Muscle of leg (tissue), 11 donors: Measurements from ENCODE around the gene BCL6. TPM values are rescaled to one million over a fixed set of nuclear protein-coding genes. Genes with fewer than 3 reads are reported as not detected.

Experiments used
- DNase-seq: peaks from one replicate; pipeline ENCODE4 v3.0.0; 2013
- H3K27ac ChIP-seq: one replicate; pipeline ENCODE4 v1.5.1; 2013; ENCODE audit warnings: mild to moderate bottlenecking, low read length, control low read depth
- H3K27me3 ChIP-seq: one replicate; pipeline ENCODE4 v1.6.1; 2013; ENCODE audit warnings: low read length; ENCODE audit not compliant: control insufficient read depth, insufficient read depth
- H3K36me3 ChIP-seq: one replicate; pipeline ENCODE4 v1.6.1; 2013; ENCODE audit warnings: low read length; ENCODE audit not compliant: control insufficient read depth, insufficient read depth
- H3K4me1 ChIP-seq: one replicate; pipeline ENCODE4 v1.6.1; 2013; ENCODE audit warnings: low read length; ENCODE audit not compliant: control insufficient read depth, insufficient read depth
- H3K4me3 ChIP-seq: one replicate; pipeline ENCODE4 v1.5.1; 2013; ENCODE audit warnings: low read length, control low read depth
- H3K9me3 ChIP-seq: replicated peaks from 2 replicates; pipeline ENCODE4 v1.6.1; 2013; ENCODE audit warnings: low read depth, low read length; ENCODE audit not compliant: control insufficient read depth
- WGBS: methylation state at CpG from one replicate; pipeline ENCODE4 v1.1.5; 2013; ENCODE audit warnings: missing lambda C conversion rate; ENCODE audit not compliant: insufficient coverage; 5-methylcytosine and 5-hydroxymethylcytosine counted together
- polyA plus RNA-seq, 8 donors: library from polyadenylated mRNA; unstranded; fragments of 120-200 nt; gene quantifications; one replicate each; pipeline versions ENCODE4 v1.2.1 to v1.2.3, GENCODE V29; 2013; ENCODE audit warnings: inconsistent platforms in 1 of 8, low replicate concordance in 1 of 8; ENCODE audit not compliant: insufficient read length in 8 of 8, insufficient read depth in 1 of 8
- total RNA-seq: library from RNA; stranded (reverse); fragments of 120-200 nt; gene quantifications from one replicate; pipeline ENCODE4 v1.2.4, GENCODE V29; 2013

BCL6 gene
- total and polyA plus RNA-seq, 9 donors: 12.1 to 23.8 (median 19.0) TPM

DNA sequence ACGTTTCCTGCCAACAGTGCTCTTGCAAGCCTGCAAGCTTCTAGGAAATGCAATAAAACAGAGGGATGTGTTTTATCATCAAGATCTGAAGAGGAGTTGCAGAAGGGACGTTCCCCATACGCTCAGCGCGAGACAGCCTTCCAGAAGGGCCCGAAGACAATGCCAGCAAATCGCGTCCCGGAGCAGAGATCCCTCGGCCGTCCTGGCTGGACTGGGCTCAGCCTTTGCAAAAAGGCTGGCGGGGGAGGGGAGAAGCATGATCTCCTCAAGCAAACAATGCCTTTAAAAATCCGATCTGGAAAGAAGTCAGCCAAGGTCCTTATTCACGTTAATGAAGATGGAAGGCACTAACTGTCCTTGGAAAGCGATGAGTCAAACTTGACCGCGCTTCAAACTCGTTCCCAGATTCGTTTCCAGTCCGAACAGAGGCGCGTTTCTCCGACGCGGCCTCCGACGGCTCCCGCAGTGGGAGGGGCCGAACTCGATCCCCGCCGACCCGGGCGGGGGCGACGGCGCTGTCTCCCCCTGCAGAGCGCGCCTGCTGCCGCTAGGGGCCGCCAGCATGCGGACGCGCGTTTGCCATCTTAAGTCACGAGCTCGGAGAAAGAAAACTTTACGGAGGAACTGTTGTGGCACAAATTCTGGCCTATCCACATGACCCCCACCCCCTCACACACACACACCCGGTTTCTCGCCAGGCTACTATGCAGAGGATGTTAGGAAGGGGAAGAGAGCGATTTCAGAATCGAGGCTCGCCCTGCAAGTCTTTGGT lies 5.5 kb downstream of the BCL6 start:
- Histone ChIP-seq H3K4me3 (peak overlapping the region; percentile 66), H3K36me3 (no peaks in the 10 kb centered on the region), H3K9me3 (no peaks in the 10 kb centered on the region), H3K27me3 (peaks cover 16% of the 10 kb centered on the region), H3K4me1 (peaks cover 54% of the 10 kb centered on the region), H3K27ac (peak overlapping the region; percentile 97)
- peak; percentile 97 for DNase-seq
- under 1% methylated on average over 41 of the region's 53 CpGs for WGBS

DNA sequence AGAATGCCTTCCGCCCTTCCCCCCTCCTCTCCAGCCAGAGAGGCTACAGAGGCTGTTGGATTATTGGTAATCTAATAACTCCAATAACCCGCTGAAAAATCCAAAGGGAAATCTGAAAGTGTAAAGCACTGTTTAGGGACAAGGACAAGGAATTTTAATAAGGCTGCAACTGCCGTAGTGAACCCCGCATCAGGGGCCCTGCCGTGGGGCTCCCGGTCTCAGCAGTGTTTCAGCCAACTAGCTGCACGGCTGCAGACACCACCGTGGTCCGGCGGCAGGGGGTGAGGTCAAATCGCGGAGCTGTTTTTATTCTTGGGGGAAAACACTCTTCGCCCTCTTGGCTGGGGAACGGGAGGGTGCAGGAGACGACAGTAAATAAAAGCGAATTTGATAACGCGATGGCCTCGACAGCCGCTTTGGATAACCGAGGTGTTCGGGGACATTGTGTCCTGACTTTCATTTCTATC lies 6.1 kb downstream of the BCL6 start:
- Histone ChIP-seq H3K9me3 (no peaks in the 10 kb centered on the region), H3K27me3 (peaks cover 16% of the 10 kb centered on the region), H3K4me3 (peak overlapping the region; percentile 66), H3K27ac (peak overlapping the region; percentile 97), H3K4me1 (peaks cover 54% of the 10 kb centered on the region), H3K36me3 (no peaks in the 10 kb centered on the region)
- 2% methylated on average over 13 of the region's 22 CpGs for WGBS
- DNase-seq: no peak

DNA sequence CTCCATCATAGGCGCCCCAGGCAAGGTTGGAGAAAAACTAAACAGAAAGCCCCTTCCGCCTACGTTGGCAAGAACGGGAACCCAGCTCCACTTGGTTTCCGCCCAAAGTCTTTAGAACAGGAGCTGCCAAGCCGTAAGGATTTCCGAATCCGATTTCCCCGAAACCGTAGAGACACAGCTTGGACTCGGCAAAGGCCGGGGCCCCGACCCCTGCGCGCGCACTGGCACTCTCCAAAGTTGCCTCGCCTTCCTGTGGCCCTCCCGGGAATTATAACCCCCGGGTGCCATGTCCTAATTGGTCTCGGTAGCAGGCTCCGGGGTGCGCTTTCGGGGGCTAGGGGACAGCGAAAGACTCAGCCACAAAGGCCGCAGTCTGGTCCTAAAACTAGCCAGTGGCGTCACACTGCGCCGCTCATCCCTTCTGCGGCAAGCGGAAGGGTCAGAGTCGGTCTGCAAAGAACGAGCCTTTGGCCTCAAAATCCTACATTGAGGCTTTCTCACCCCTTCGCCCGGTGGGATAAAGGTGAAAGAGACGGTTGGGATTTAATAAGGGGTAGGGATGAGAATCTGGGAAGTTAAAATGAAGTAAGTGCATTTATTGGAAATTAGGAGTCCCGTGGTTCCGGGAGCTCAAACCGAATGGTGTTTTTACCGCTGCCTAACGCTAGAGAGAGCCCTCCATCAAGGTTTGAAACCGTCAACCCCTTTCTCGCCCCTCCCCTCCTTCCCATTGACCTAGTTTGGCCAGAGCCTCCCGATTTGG lies 6.8 kb downstream of the BCL6 start:
- Histone ChIP-seq H3K27me3 (peaks cover 11% of the 10 kb centered on the region), H3K27ac (peak overlapping the region; percentile 97), H3K4me3 (peak overlapping the region; percentile 66), H3K36me3 (peaks cover 2% of the 10 kb centered on the region), H3K4me1 (peaks cover 54% of the 10 kb centered on the region), H3K9me3 (no peaks in the 10 kb centered on the region)
- DNase-seq: peak; percentile 99
- WGBS: 0% methylated on average over 28 of the region's 43 CpGs

GRCh38 chr3:187738071-187738330 lies 7.3 kb downstream of the BCL6 start:
- H3K4me1 ChIP-seq: peaks cover 53% of the 10 kb centered on the region
- no peak for DNase-seq
- peak overlapping the region; percentile 66 for H3K4me3 ChIP-seq
- H3K36me3 ChIP-seq: peaks cover 7% of the 10 kb centered on the region
- peaks cover 11% of the 10 kb centered on the region for H3K27me3 ChIP-seq
- WGBS: 4% methylated on average over 5 of the region's 7 CpGs
- H3K27ac ChIP-seq: peak overlapping the region; percentile 97
- H3K9me3 ChIP-seq: no peaks in the 10 kb centered on the region

DNA sequence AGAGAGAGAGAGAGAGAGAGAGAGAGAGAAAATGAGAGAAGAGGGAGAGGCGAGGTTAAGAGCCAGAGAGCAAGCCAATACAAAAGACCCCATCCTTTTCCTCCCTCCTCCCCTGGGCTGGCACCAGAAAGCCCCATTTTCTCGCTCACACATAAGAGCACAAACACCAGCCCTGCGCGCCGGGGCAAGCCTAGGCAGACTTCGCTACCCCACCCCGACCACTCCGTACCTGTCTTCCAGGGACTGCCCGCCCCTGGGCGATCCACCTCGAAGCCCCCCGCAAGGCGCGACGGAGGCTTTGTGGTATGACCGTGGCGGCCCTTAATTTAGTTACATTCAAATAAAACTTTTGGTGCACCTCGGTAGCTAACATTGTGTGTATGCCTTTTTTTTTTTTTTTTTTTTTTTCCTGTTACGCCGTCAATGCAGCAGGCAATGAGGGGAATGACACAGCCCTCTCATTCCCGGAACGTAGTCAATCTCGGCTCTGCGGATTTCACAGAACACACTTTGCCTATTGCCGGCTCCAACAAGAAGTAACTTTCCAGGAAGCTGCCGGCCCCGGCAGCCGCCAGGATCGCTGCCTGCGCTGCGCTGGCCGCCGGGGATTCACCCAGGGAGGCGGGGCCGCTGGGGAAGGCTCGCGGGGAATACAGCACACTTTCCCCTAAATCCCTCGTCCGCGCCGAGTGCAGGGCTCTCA lies 7.7 kb downstream of the BCL6 start:
- 2% methylated on average over 18 of the region's 41 CpGs for WGBS
- H3K27ac ChIP-seq: peak overlapping the region; percentile 97
- H3K36me3 ChIP-seq: peaks cover 7% of the 10 kb centered on the region
- H3K27me3 ChIP-seq: peaks cover 11% of the 10 kb centered on the region
- H3K4me3 ChIP-seq: peak overlapping the region; percentile 66
- H3K4me1 ChIP-seq: peaks cover 49% of the 10 kb centered on the region
- no peaks in the 10 kb centered on the region for H3K9me3 ChIP-seq
- peak; percentile 88 for DNase-seq

GRCh38 chr3:187737006-187737367 lies 8.3 kb downstream of the BCL6 start:
- Histone ChIP-seq H3K4me3 (peak overlapping the region; percentile 66), H3K36me3 (peaks cover 7% of the 10 kb centered on the region), H3K4me1 (peaks cover 43% of the 10 kb centered on the region), H3K9me3 (no peaks in the 10 kb centered on the region), H3K27ac (peak overlapping the region; percentile 15), H3K27me3 (peaks cover 11% of the 10 kb centered on the region)
- no CpG with 5 or more reads among the region's 4 CpGs for WGBS
- DNase-seq: peak; percentile 58

GRCh38 chr3:187736418-187736871 lies 8.8 kb downstream of the BCL6 start:
- Histone ChIP-seq H3K27me3 (peaks cover 8% of the 10 kb centered on the region), H3K4me3 (no peak overlapping the region), H3K27ac (peak overlapping the region; percentile 15), H3K36me3 (peaks cover 11% of the 10 kb centered on the region), H3K4me1 (peaks cover 39% of the 10 kb centered on the region), H3K9me3 (no peaks in the 10 kb centered on the region)
- 88% methylated on average over 3 of the region's 8 CpGs for WGBS
- peak; percentile 46 for DNase-seq

- H3K4me1 ChIP-seq: peaks cover 38% of the 10 kb centered on the region
- no peaks in the 10 kb centered on the region for H3K9me3 ChIP-seq
- WGBS: 76% methylated on average over 2 of the region's 3 CpGs
- H3K27me3 ChIP-seq: peaks cover 7% of the 10 kb centered on the region
- H3K27ac ChIP-seq: no peak overlapping the region
- DNase-seq: no peak
- no peak overlapping the region for H3K4me3 ChIP-seq
- H3K36me3 ChIP-seq: peaks cover 17% of the 10 kb centered on the region
Measured at GRCh38 chr3:187735837-187736236, 9.4 kb downstream of the BCL6 start.

GRCh38 chr3:187735383-187735782 lies 9.9 kb downstream of the BCL6 start:
- H3K9me3 ChIP-seq: no peaks in the 10 kb centered on the region
- peaks cover 22% of the 10 kb centered on the region for H3K36me3 ChIP-seq
- H3K27me3 ChIP-seq: peaks cover 7% of the 10 kb centered on the region
- no peak for DNase-seq
- H3K4me3 ChIP-seq: no peak overlapping the region
- H3K27ac ChIP-seq: no peak overlapping the region
- 89% methylated on average over 2 of the region's 3 CpGs for WGBS
- peaks cover 34% of the 10 kb centered on the region for H3K4me1 ChIP-seq

DNA sequence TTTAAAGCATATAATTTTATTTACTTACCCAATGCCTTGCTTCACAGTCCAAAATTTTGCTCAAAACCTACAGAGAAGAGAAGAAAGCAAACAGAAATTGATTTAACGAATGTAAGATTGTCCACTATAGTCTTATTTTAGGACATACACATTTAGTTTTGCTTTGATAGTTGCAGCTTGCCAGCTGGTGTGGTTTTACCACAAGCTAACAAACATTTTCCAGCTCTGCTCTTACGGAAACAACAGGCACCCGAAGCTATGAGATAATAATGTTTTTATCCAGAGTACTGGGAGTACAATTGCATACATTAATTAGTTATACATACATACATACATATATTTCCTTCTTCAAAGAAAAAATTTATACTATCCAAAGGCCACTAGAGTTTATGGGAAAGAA lies 10.4 kb downstream of the BCL6 start:
- Histone ChIP-seq H3K27me3 (peaks cover 7% of the 10 kb centered on the region), H3K4me1 (peaks cover 30% of the 10 kb centered on the region), H3K27ac (no peak overlapping the region), H3K36me3 (peaks cover 22% of the 10 kb centered on the region), H3K9me3 (no peaks in the 10 kb centered on the region), H3K4me3 (no peak overlapping the region)
- no peak for DNase-seq
- no CpG with 5 or more reads among the region's 3 CpGs for WGBS
